ENCODE measurements around the gene RAB12. TPM values are rescaled to one million over a fixed set of nuclear protein-coding genes. Genes with fewer than 3 reads are reported as not detected.

Gene RAB12
- total RNA-seq, 4 donors from 2014 or later = 32.4 to 74.7 (median 41.3) TPM

DNA sequence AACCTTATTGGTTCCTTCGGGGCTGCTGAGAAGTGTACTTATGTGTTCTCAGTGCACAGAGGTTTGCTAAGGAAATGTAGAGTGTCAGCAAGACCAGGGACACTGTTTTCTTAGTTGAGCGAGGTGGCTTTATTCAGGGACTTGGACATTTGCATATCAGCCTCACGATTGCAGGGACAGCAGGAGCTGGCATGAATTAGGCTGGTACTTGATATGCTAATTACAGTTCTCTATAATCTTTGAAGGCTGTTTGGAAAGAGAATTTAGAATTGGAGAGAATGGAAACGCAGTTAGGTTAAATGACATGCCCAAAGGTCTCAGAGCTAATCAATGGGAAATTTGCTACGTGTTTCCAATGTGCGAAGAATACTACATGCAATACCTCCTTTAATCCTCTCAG is 77.4 kb downstream of the RAB12 start:
- TF ChIP-seq, protein P1, sequence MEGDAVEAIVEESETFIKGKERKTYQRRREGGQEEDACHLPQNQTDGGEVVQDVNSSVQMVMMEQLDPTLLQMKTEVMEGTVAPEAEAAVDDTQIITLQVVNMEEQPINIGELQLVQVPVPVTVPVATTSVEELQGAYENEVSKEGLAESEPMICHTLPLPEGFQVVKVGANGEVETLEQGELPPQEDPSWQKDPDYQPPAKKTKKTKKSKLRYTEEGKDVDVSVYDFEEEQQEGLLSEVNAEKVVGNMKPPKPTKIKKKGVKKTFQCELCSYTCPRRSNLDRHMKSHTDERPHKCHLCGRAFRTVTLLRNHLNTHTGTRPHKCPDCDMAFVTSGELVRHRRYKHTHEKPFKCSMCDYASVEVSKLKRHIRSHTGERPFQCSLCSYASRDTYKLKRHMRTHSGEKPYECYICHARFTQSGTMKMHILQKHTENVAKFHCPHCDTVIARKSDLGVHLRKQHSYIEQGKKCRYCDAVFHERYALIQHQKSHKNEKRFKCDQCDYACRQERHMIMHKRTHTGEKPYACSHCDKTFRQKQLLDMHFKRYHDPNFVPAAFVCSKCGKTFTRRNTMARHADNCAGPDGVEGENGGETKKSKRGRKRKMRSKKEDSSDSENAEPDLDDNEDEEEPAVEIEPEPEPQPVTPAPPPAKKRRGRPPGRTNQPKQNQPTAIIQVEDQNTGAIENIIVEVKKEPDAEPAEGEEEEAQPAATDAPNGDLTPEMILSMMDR (IDR thresholded peaks at IDR 0.05) = no peak
- no peak for ATAC-seq (ENCODE audit: low FRiP score)
- DNase-seq (ENCODE audit: low spot score) = no peak

DNA sequence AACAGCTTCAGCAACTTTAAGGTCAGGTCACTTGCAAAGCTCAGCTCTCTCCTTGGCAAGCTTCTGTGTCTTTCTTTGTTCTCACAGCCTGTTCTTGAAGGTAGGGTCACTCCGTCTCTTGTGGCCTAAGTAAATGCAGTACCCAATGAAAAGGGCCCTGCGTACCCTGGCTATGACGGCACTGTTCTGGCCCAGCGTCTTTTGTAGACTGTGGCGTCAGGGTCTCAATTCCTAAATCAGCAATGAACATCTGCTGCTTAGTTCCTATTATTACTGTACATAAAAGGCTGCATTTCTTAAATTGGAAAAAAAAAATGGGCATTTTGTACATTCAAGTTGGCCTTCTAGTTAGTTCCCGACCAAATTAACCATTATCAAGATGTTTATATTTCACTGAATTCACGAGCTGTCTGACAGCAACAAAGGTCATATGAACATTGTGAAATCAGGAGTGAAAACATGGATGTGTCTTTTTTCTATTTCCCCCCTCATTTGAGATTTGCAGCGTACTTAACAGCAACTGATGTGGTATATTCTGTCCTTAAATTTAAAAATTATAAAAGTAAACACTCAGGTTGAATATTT is 79.1 kb downstream of the RAB12 start:
- DNase-seq (ENCODE audit: low spot score) (no peak), ATAC-seq (ENCODE audit: low FRiP score) (no peak)
- TF ChIP-seq, protein P1 (IDR thresholded peaks at IDR 0.05) = no peak

DNA sequence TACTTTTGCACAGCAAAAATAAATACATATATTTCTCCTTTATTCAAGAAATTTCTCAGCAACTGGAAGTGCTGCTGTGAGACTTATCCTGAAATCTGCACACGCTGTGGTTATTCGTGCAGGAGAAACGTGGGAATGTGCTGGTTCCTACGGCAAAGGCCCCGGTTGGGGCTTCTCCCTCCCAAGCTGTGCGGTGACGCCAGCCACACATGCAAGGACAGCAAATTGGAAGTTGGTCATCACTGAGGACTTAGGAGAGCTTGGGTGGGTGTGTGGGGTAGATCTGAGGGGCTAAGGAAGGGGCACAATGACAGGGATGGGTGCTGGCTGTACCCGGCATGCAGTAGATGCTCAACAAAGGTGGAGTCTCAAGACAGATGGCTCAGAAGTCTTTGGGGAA is 79.6 kb downstream of the RAB12 start:
- TF ChIP-seq, protein P1 (IDR thresholded peaks at IDR 0.05) = no peak
- no peak for DNase-seq (ENCODE audit: low spot score)

More for the DNA sequence above, 79.6 kb downstream of the RAB12 start:
- ATAC-seq (ENCODE audit: low FRiP score) = no peak

Other genes starting within 250 kb of the RAB12 start
- gene MTCL1, start 96.1 kb downstream of the RAB12 start, total RNA-seq = 1 to 10 TPM; 1.6 to 3.5 (median 2.0) TPM